IMR-90 (cell line): Measurements from ENCODE around the gene AP3B1. TPM values are rescaled to one million over a fixed set of nuclear protein-coding genes. Genes with fewer than 3 reads are reported as not detected.

Experiments used
- ATAC-seq: fragments of 200-7000 bp; cut with Tn5 transposase; 2 replicates; pipeline ENCODE4 v1.9.1; 2020; ENCODE audit warnings: low read depth, mild to moderate bottlenecking, moderate library complexity
- BruUV-seq: library from RNA; stranded (reverse); fragments of 400-500 nt; replicated peaks from 2 replicates; lab custom pipeline; 2021; lab: Mats Ljungman, UMichigan
- CTCF ChIA-PET: fragments of 300-600 bp; formaldehyde crosslinking; extraction: SDS; loops from one replicate; lab custom pipeline; 2021; ENCODE audit warnings: antibody characterized with exemption; lab: Yijun Ruan, JAX
- POLR2A ChIA-PET: fragments of 300-600 bp; sonication (Branson Sonifier 250); formaldehyde crosslinking; loops from one replicate; lab custom pipeline; 2022; ENCODE audit warnings: antibody characterized with exemption; ENCODE audit not compliant: unreplicated experiment; lab: Charles Lee
- DNase-seq: peaks from one replicate; pipeline ENCODE4 v3.0.0; 2013
- H2AFZ ChIP-seq: replicated peaks from 2 replicates; pipeline ENCODE3; 2013; ENCODE audit warnings: low read length, mild to moderate bottlenecking; ENCODE audit not compliant: poor library complexity
- H2AK5ac ChIP-seq: 2 replicates; pipeline ENCODE4 v1.6.1; 2013; ENCODE audit warnings: low read depth, low read length, inconsistent platforms
- H2AK9ac ChIP-seq: replicated peaks from 2 replicates; pipeline ENCODE3; 2013; ENCODE audit warnings: mild to moderate bottlenecking, low read depth, low read length, moderate library complexity; ENCODE audit not compliant: poor library complexity
- H2BK120ac ChIP-seq: 2 replicates; pipeline ENCODE4 v1.6.1; 2013; ENCODE audit warnings: low read depth, low read length, inconsistent platforms
- H2BK15ac ChIP-seq: 3 replicates; pipeline ENCODE4 v1.6.1; 2013; ENCODE audit warnings: low read depth, low read length, inconsistent platforms
- H2BK20ac ChIP-seq: 2 replicates; pipeline ENCODE4 v1.6.1; 2013; ENCODE audit warnings: low read depth, mild to moderate bottlenecking, inconsistent platforms, low read length, moderate library complexity
- H2BK5ac ChIP-seq: 2 replicates; pipeline ENCODE4 v1.6.1; 2013; ENCODE audit warnings: mild to moderate bottlenecking, low read depth, low read length, inconsistent platforms; ENCODE audit not compliant: poor library complexity, severe bottlenecking
- H3K14ac ChIP-seq: replicated peaks from 2 replicates; pipeline ENCODE4 v1.6.1; 2013; ENCODE audit warnings: low read depth, low read length, inconsistent platforms
- H3K18ac ChIP-seq: 2 replicates; pipeline ENCODE4 v1.6.1; 2013; ENCODE audit warnings: low read depth, low read length, control low read depth
- H3K23ac ChIP-seq: 2 replicates; pipeline ENCODE4 v1.6.1; 2013; ENCODE audit warnings: low read depth, low read length, inconsistent platforms
- H3K27ac ChIP-seq: 2 replicates; pipeline ENCODE4 v1.5.1; 2013; ENCODE audit warnings: mild to moderate bottlenecking, control low read depth, low read length; ENCODE audit not compliant: insufficient read depth
- H3K27me3 ChIP-seq: 2 replicates; pipeline ENCODE4 v1.6.1; 2013; ENCODE audit warnings: low read length; ENCODE audit not compliant: control insufficient read depth, insufficient read depth
- H3K36me3 ChIP-seq: 2 replicates; pipeline ENCODE4 v1.6.1; 2013; ENCODE audit warnings: low read length, mixed read lengths; ENCODE audit not compliant: control insufficient read depth, insufficient read depth
- H3K4ac ChIP-seq: 2 replicates; pipeline ENCODE4 v1.6.1; 2013; ENCODE audit warnings: low read depth, low read length, inconsistent platforms
- H3K4me1 ChIP-seq: 2 replicates; pipeline ENCODE4 v1.6.1; 2013; ENCODE audit warnings: low read length, mixed read lengths; ENCODE audit not compliant: control insufficient read depth, insufficient read depth
- H3K4me2 ChIP-seq: 2 replicates; pipeline ENCODE4 v1.6.1; 2013; ENCODE audit warnings: low read depth, mild to moderate bottlenecking, control low read depth, low read length, moderate library complexity
- H3K4me3 ChIP-seq: 2 replicates; pipeline ENCODE4 v1.5.1; 2013; ENCODE audit warnings: low read depth, mild to moderate bottlenecking, control low read depth, low read length, moderate library complexity; ENCODE audit not compliant: insufficient read depth
- H3K56ac ChIP-seq: 2 replicates; pipeline ENCODE4 v1.6.1; 2013; ENCODE audit warnings: low read length, inconsistent platforms; ENCODE audit not compliant: insufficient read depth; ENCODE audit errors: extremely low read depth
- H3K79me1 ChIP-seq, 2 experiments: 2 replicates each; pipeline ENCODE4 v1.6.1; 2013; ENCODE audit warnings: low read length in 2 of 2, inconsistent platforms in 1 of 2, low read depth in 1 of 2
- H3K9ac ChIP-seq: 2 replicates; pipeline ENCODE4 v1.6.1; 2013; ENCODE audit warnings: low read depth, low read length, control low read depth
- H3K9me1 ChIP-seq: 2 replicates; pipeline ENCODE4 v1.6.1; 2013; ENCODE audit warnings: low read length, inconsistent platforms; ENCODE audit not compliant: insufficient read depth
- H3K9me3 ChIP-seq: 2 replicates; pipeline ENCODE4 v1.6.1; 2013; ENCODE audit warnings: low read length; ENCODE audit not compliant: control insufficient read depth, insufficient read depth
- H4K20me1 ChIP-seq: 2 replicates; pipeline ENCODE4 v1.6.1; 2013; ENCODE audit warnings: low read length, inconsistent platforms; ENCODE audit not compliant: insufficient read depth
- H4K5ac ChIP-seq: 2 replicates; pipeline ENCODE4 v1.6.1; 2013; ENCODE audit warnings: mild to moderate bottlenecking, low read depth, low read length, control low read depth
- H4K8ac ChIP-seq, 2 experiments: 2 replicates each; pipeline ENCODE4 v1.6.1; 2013; ENCODE audit warnings: low read depth in 2 of 2, low read length in 2 of 2, control low read depth in 1 of 2, inconsistent platforms in 1 of 2
- H4K91ac ChIP-seq: 2 replicates; pipeline ENCODE4 v1.6.1; 2013; ENCODE audit warnings: low read depth, low read length, inconsistent platforms; ENCODE audit not compliant: insufficient read depth
- FOS ChIP-seq: fragments of 150-350 bp; IDR thresholded peaks from 2 replicates; pipeline ENCODE4 v1.6.1; 2016; ENCODE audit warnings: low read depth, low read length
- POLR2A ChIP-seq: IDR thresholded peaks from 2 replicates; pipeline ENCODE4 v1.6.1; 2012; ENCODE audit warnings: mild to moderate bottlenecking, low read depth, low read length
- WGBS, 2 experiments: methylation state at CpG; one replicate each; pipeline versions ENCODE4 v1.1.5 to v1.1.7; 2013; ENCODE audit warnings: missing lambda C conversion rate in 2 of 2; ENCODE audit not compliant: insufficient read length in 1 of 2; ENCODE audit errors: extremely low coverage in 2 of 2; 5-methylcytosine and 5-hydroxymethylcytosine counted together
- dilution Hi-C: fragments of 300-500 bp; cut with HindIII; formaldehyde crosslinking; loops from one replicate; pipeline ENCODE4 v1.14.3; 2018; ENCODE audit warnings: low sequenced_read_pairs; ENCODE audit not compliant: unreplicated experiment
- in situ Hi-C: fragments of 300-500 bp; cut with MboI; formaldehyde crosslinking; loops from 3 replicates; pipeline ENCODE4 v1.14.3; 2019; ENCODE audit warnings: low sequenced_read_pairs, inconsistent platforms, mixed read lengths
- intact Hi-C: fragments of 100-400 bp; cut with micrococcal nuclease; formaldehyde crosslinking; loops from 2 replicates; pipeline ENCODE4 v1.10.0; 2022
- polyA plus RNA-seq, 3 experiments: library from polyadenylated mRNA; depleted of rRNA; stranded (reverse); fragments of >200 nt; gene quantifications; 2 replicates each; pipeline ENCODE4 v1.2.3, GENCODE V29; 2012; ENCODE audit warnings: low replicate concordance in 1 of 3
- total RNA-seq: library from RNA; depleted of rRNA; stranded (reverse); fragments of >200 nt; gene quantifications from 2 replicates; pipeline ENCODE4 v1.2.3, GENCODE V29; 2012
- TF ChIP-seq, protein P1 (sequence below): conservative IDR thresholded peaks from 2 replicates; pipeline ENCODE4 v1.5.1; 2012; ENCODE audit warnings: mild to moderate bottlenecking, low read depth, low read length, improper control_type of control experiment

AP3B1 gene
- total and polyA plus RNA-seq, 2 of the 4 experiments (the other 2 are of a cell fraction): 33.1 to 59.0 TPM

GRCh38 chr5:78268356-78268755, 26.1 kb downstream of the AP3B1 start:
- no peak overlapping the region for H2AK5ac ChIP-seq
- H3K9me1 ChIP-seq: 0 out of 2 replicates have a peak, but pooled peaks cover 3% of the 10 kb centered on the region
- H3K27me3 ChIP-seq: no peaks in the 10 kb centered on the region
- H2BK5ac ChIP-seq: no peak overlapping the region
- no peak overlapping the region for H3K56ac ChIP-seq
- ChIA-PET POLR2A (interaction anchor here (0.6 kb wide), 1 partner anchor 13 kb away, joined by 3 read pairs; no protein-coding TSS in a partner anchor), CTCF (interaction anchor here (1.4 kb wide), 1 partner anchor 46 kb away, joined by 3 read pairs; no protein-coding TSS in a partner anchor)
- no peak overlapping the region for H3K4me2 ChIP-seq
- no peaks in the 10 kb centered on the region for H3K9me3 ChIP-seq
- dilution Hi-C loops: no loop called here
- no peak overlapping the region for H2BK20ac ChIP-seq
- no TSS peak for BruUV-seq
- intact Hi-C loops: loop anchor here (5.0 to 10.0 kb wide), 3 partner anchors 151 to 704 kb away; no protein-coding TSS in a partner anchor
- H4K20me1 ChIP-seq: peaks cover 6% of the 10 kb centered on the region; the same call in 1 of the 2 replicates
- H2BK15ac ChIP-seq: no peak overlapping the region
- H2AK9ac ChIP-seq: no peak overlapping the region
- H4K91ac ChIP-seq: no peak overlapping the region
- no peak overlapping the region for H3K9ac ChIP-seq
- peaks cover 19 to 31% of the 10 kb centered on the region in 2 experiments for H3K79me1 ChIP-seq
- no peak overlapping the region for H3K27ac ChIP-seq
- no peak overlapping the region for H3K14ac ChIP-seq
- H3K18ac ChIP-seq: no peak overlapping the region
- H3K23ac ChIP-seq: no peak overlapping the region
- H3K4me1 ChIP-seq: peaks cover 1% of the 10 kb centered on the region; the same call in 1 of the 2 replicates
- H4K5ac ChIP-seq: no peak overlapping the region
- H2AFZ ChIP-seq: no peak overlapping the region
- no CpG with 5 or more reads among the region's 2 CpGs for WGBS, 2 experiments
- peaks cover 2% of the 10 kb centered on the region for H3K36me3 ChIP-seq
- no peak overlapping the region for H3K4me3 ChIP-seq
- no peak for TF ChIP-seq POLR2A
- TF ChIP-seq, protein P1, sequence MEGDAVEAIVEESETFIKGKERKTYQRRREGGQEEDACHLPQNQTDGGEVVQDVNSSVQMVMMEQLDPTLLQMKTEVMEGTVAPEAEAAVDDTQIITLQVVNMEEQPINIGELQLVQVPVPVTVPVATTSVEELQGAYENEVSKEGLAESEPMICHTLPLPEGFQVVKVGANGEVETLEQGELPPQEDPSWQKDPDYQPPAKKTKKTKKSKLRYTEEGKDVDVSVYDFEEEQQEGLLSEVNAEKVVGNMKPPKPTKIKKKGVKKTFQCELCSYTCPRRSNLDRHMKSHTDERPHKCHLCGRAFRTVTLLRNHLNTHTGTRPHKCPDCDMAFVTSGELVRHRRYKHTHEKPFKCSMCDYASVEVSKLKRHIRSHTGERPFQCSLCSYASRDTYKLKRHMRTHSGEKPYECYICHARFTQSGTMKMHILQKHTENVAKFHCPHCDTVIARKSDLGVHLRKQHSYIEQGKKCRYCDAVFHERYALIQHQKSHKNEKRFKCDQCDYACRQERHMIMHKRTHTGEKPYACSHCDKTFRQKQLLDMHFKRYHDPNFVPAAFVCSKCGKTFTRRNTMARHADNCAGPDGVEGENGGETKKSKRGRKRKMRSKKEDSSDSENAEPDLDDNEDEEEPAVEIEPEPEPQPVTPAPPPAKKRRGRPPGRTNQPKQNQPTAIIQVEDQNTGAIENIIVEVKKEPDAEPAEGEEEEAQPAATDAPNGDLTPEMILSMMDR: no peak
- TF ChIP-seq FOS: no peak
- H3K4ac ChIP-seq: no peak overlapping the region
- DNase-seq: no peak
- in situ Hi-C loops: loop anchor here (25.0 kb wide), 1 partner anchor 706 kb away; no protein-coding TSS in a partner anchor
- no peak overlapping the region for H4K8ac ChIP-seq
- H2BK120ac ChIP-seq: no peak overlapping the region
- ATAC-seq: no peak
